Keratinocyte (primary cell): ENCODE results near the gene MC1R.

Source experiments
- EZH2 ChIP-seq: IDR thresholded peaks from one replicate; pipeline ENCODE4 v1.6.1; 2012; ENCODE audit warnings: inconsistent platforms, mild to moderate bottlenecking, low read length, moderate library complexity
- TF ChIP-seq, protein P1 (sequence below), 3 experiments: IDR thresholded peaks in 1 of 3; conservative IDR thresholded peaks in 1 of 3; optimal IDR thresholded peaks in 1 of 3; 2 replicates in 2 of 3; 3 replicates in 1 of 3; pipeline versions ENCODE3 to v1.5.1; 2011; ENCODE audit warnings: low read length in 3 of 3, mild to moderate bottlenecking in 3 of 3, moderate library complexity in 2 of 3, control low read depth in 1 of 3, inconsistent platforms in 1 of 3; ENCODE audit not compliant: insufficient read depth in 2 of 3; ENCODE audit errors: extremely low read depth in 1 of 3

- TF ChIP-seq, protein P1, sequence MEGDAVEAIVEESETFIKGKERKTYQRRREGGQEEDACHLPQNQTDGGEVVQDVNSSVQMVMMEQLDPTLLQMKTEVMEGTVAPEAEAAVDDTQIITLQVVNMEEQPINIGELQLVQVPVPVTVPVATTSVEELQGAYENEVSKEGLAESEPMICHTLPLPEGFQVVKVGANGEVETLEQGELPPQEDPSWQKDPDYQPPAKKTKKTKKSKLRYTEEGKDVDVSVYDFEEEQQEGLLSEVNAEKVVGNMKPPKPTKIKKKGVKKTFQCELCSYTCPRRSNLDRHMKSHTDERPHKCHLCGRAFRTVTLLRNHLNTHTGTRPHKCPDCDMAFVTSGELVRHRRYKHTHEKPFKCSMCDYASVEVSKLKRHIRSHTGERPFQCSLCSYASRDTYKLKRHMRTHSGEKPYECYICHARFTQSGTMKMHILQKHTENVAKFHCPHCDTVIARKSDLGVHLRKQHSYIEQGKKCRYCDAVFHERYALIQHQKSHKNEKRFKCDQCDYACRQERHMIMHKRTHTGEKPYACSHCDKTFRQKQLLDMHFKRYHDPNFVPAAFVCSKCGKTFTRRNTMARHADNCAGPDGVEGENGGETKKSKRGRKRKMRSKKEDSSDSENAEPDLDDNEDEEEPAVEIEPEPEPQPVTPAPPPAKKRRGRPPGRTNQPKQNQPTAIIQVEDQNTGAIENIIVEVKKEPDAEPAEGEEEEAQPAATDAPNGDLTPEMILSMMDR (optimal IDR thresholded peaks at IDR 0.05 in 1 of 3, IDR thresholded peaks at IDR 0.05 in 1 of 3, conservative IDR thresholded peaks at IDR 0.05 in 1 of 3; ENCODE audit: extremely low read depth in 1 of 3, insufficient read depth in 2 of 3, low read length in 3 of 3): no peak
- TF ChIP-seq EZH2: no peak
Observed at GRCh38 chr16:89871895-89872294, 46.8 kb upstream of the MC1R start.
